ENCODE data around the gene TMEM204.

GRCh38 chr16:1580256-1580655 is 46.8 kb downstream of the TMEM204 start:
- TF ChIP-seq GABPA (IDR thresholded peaks at IDR 0.05; ENCODE audit: low read depth) (no peak), USF2 (IDR thresholded peaks at IDR 0.05; ENCODE audit: borderline replicate concordance, low read depth, low read length) (no peak), NFIC (IDR thresholded peaks at IDR 0.05; ENCODE audit: borderline replicate concordance) (no peak), EP300 (IDR thresholded peaks at IDR 0.05; ENCODE audit: borderline replicate concordance in 1 of 2, low read depth in 1 of 2, low read length in 1 of 2) (no peak), YY1 (IDR thresholded peaks at IDR 0.05; ENCODE audit: low read depth) (no peak), ELF1 (IDR thresholded peaks at IDR 0.05) (no peak), SMC3 (IDR thresholded peaks at IDR 0.05; ENCODE audit: low read depth, low read length) (no peak), USF1 (IDR thresholded peaks at IDR 0.05; ENCODE audit: borderline replicate concordance, low read depth) (no peak), CTCF (IDR thresholded peaks at IDR 0.05) (no peak)
